ENCODE results near the gene CANT1. TPM values are rescaled to one million over a fixed set of nuclear protein-coding genes. Genes with fewer than 3 reads are reported as not detected.
A peak's percentile ranks its signal among the peaks of the same experiment; 100 is the strongest.

Gene CANT1
- polyA plus RNA-seq, 4 donors, result 16.8 to 90.5 (median 42.3) TPM

GRCh38 chr17:78985395-78985794 is 24.2 kb downstream of the CANT1 start:
- H3K27me3 ChIP-seq (ENCODE audit: control insufficient read depth in 3 of 3, insufficient read depth in 3 of 3, low read length in 3 of 3), result no peaks in the 10 kb centered on the region
- H3K4me1 ChIP-seq (ENCODE audit: control insufficient read depth in 3 of 3, insufficient read depth in 2 of 3, low read depth in 1 of 3, low read length in 2 of 3), result peaks cover 0 to 21% (median under 1%) of the 10 kb centered on the region in 3 donors
- DNase-seq, result no peak
- H3K36me3 ChIP-seq (ENCODE audit: control insufficient read depth in 3 of 3, insufficient read depth in 2 of 3, low read depth in 1 of 3, low read length in 3 of 3), result peaks cover 0 to 7% (median 5%) of the 10 kb centered on the region in 3 donors
- peak overlapping the region in 1 of 3 donors; percentile 54 for H3K27ac ChIP-seq (ENCODE audit: low read depth in 1 of 3, low read length in 2 of 3)
- 88 to 92% (median 89%) methylated on average over 5 of the region's 5 CpGs for WGBS, 3 donors
- no peak overlapping the region for H3K4me3 ChIP-seq (ENCODE audit: low read depth in 1 of 3, low read length in 3 of 3)
- FAIRE-seq, result no peak
- H3K9me3 ChIP-seq (ENCODE audit: control insufficient read depth in 2 of 2, insufficient read depth in 1 of 2, low read depth in 1 of 2, low read length in 1 of 2), result no peaks in the 10 kb centered on the region

- no peaks in the 10 kb centered on the region for H3K27me3 ChIP-seq (ENCODE audit: control insufficient read depth in 3 of 3, insufficient read depth in 3 of 3, low read length in 3 of 3)
- no peaks in the 10 kb centered on the region for H3K9me3 ChIP-seq (ENCODE audit: control insufficient read depth in 2 of 2, insufficient read depth in 1 of 2, low read depth in 1 of 2, low read length in 1 of 2)
- FAIRE-seq (no peak), DNase-seq (no peak)
- 87 to 91% (median 88%) methylated on average over 16 of the region's 16 CpGs for WGBS, 3 donors
- H3K4me1 ChIP-seq (ENCODE audit: control insufficient read depth in 3 of 3, insufficient read depth in 2 of 3, low read depth in 1 of 3, low read length in 2 of 3), result peaks cover 0 to 49% (median 8%) of the 10 kb centered on the region in 3 donors
- H3K36me3 ChIP-seq (ENCODE audit: control insufficient read depth in 3 of 3, insufficient read depth in 2 of 3, low read depth in 1 of 3, low read length in 3 of 3), result peaks cover 0 to 23% (median 0%) of the 10 kb centered on the region in 3 donors
- peak overlapping the region in 2 of 3 donors; percentile 21 to 92 for H3K27ac ChIP-seq (ENCODE audit: low read depth in 1 of 3, low read length in 2 of 3)
- H3K4me3 ChIP-seq (ENCODE audit: low read depth in 1 of 3, low read length in 3 of 3), result no peak overlapping the region
Observed at GRCh38 chr17:78981010-78981888, 28.3 kb downstream of the CANT1 start.

GRCh38 chr17:78980624-78980972 is 29.0 kb downstream of the CANT1 start:
- Histone ChIP-seq H3K27ac (ENCODE audit: low read depth in 1 of 3, low read length in 2 of 3) (peak overlapping the region in 2 of 3 donors; percentile 90 to 92), H3K4me3 (ENCODE audit: low read depth in 1 of 3, low read length in 3 of 3) (no peak overlapping the region), H3K27me3 (ENCODE audit: control insufficient read depth in 3 of 3, insufficient read depth in 3 of 3, low read length in 3 of 3) (no peaks in the 10 kb centered on the region), H3K9me3 (ENCODE audit: control insufficient read depth in 2 of 2, insufficient read depth in 1 of 2, low read depth in 1 of 2, low read length in 1 of 2) (no peaks in the 10 kb centered on the region), H3K4me1 (ENCODE audit: control insufficient read depth in 3 of 3, insufficient read depth in 2 of 3, low read depth in 1 of 3, low read length in 2 of 3) (peaks cover 0 to 51% (median 12%) of the 10 kb centered on the region in 3 donors), H3K36me3 (ENCODE audit: control insufficient read depth in 3 of 3, insufficient read depth in 2 of 3, low read depth in 1 of 3, low read length in 3 of 3) (peaks cover 0 to 29% (median 0%) of the 10 kb centered on the region in 3 donors)
- 66 to 73% (median 69%) methylated on average over 7 to 8 of the region's 8 CpGs for WGBS, 3 donors
- FAIRE-seq (no peak), DNase-seq (peak in 1 of 2 donors; percentile 44)

- DNase-seq (peak; percentile 95 to 97), FAIRE-seq (no peak)
- Histone ChIP-seq H3K27me3 (ENCODE audit: control insufficient read depth in 3 of 3, insufficient read depth in 3 of 3, low read length in 3 of 3) (no peaks in the 10 kb centered on the region), H3K36me3 (ENCODE audit: control insufficient read depth in 3 of 3, insufficient read depth in 2 of 3, low read depth in 1 of 3, low read length in 3 of 3) (peaks cover 0 to 33% (median 0%) of the 10 kb centered on the region in 3 donors), H3K27ac (ENCODE audit: low read depth in 1 of 3, low read length in 2 of 3) (peak within 1 kb of the TSS; percentile 77 to 92 (median 90)), H3K4me1 (ENCODE audit: control insufficient read depth in 3 of 3, insufficient read depth in 2 of 3, low read depth in 1 of 3, low read length in 2 of 3) (peaks cover 0 to 55% (median 12%) of the 10 kb centered on the region in 3 donors), H3K4me3 (ENCODE audit: low read depth in 1 of 3, low read length in 3 of 3) (peak within 1 kb of the TSS; percentile 48 to 51 (median 48)), H3K9me3 (ENCODE audit: control insufficient read depth in 2 of 2, insufficient read depth in 1 of 2, low read depth in 1 of 2, low read length in 1 of 2) (no peaks in the 10 kb centered on the region)
- WGBS, 3 donors, result 22 to 35% (median 32%) methylated on average over 16 of the region's 16 CpGs
Observed at GRCh38 chr17:78979780-78980623, 29.6 kb downstream of the CANT1 start, which contains the start of gene LGALS3BP. LGALS3BP (minus strand) TSS chr17:78979923; CDS start chr17:78977191, 2,732 bp downstream.

GRCh38 chr17:78977997-78978973 is 31.3 kb downstream of the CANT1 start:
- Histone ChIP-seq H3K36me3 (ENCODE audit: control insufficient read depth in 3 of 3, insufficient read depth in 2 of 3, low read depth in 1 of 3, low read length in 3 of 3) (peaks cover 0 to 48% (median 0%) of the 10 kb centered on the region in 3 donors), H3K27me3 (ENCODE audit: control insufficient read depth in 3 of 3, insufficient read depth in 3 of 3, low read length in 3 of 3) (no peaks in the 10 kb centered on the region), H3K4me1 (ENCODE audit: control insufficient read depth in 3 of 3, insufficient read depth in 2 of 3, low read depth in 1 of 3, low read length in 2 of 3) (peaks cover 0 to 57% (median 12%) of the 10 kb centered on the region in 3 donors), H3K9me3 (ENCODE audit: control insufficient read depth in 2 of 2, insufficient read depth in 1 of 2, low read depth in 1 of 2, low read length in 1 of 2) (no peaks in the 10 kb centered on the region), H3K4me3 (ENCODE audit: low read depth in 1 of 3, low read length in 3 of 3) (peak overlapping the region; percentile 17 to 51 (median 48)), H3K27ac (ENCODE audit: low read depth in 1 of 3, low read length in 2 of 3) (peak overlapping the region in 1 of 3 donors; percentile 46)
- WGBS, 3 donors, result 21 to 57% (median 34%) methylated on average over 20 to 21 of the region's 21 CpGs
- FAIRE-seq (no peak), DNase-seq (peak in 1 of 2 donors; percentile 53)

- FAIRE-seq, result no peak
Observed at GRCh38 chr17:78977681-78977943, 32.0 kb downstream of the CANT1 start.

GRCh38 chr17:78976907-78977680 is 32.5 kb downstream of the CANT1 start:
- WGBS, 3 donors, result 48 to 68% (median 58%) methylated on average over 20 of the region's 20 CpGs
- Histone ChIP-seq H3K4me1 (ENCODE audit: control insufficient read depth in 3 of 3, insufficient read depth in 2 of 3, low read depth in 1 of 3, low read length in 2 of 3) (peaks cover 0 to 57% (median 12%) of the 10 kb centered on the region in 3 donors), H3K27me3 (ENCODE audit: control insufficient read depth in 3 of 3, insufficient read depth in 3 of 3, low read length in 3 of 3) (no peaks in the 10 kb centered on the region), H3K36me3 (ENCODE audit: control insufficient read depth in 3 of 3, insufficient read depth in 2 of 3, low read depth in 1 of 3, low read length in 3 of 3) (peaks cover 0 to 60% (median 0%) of the 10 kb centered on the region in 3 donors), H3K27ac (ENCODE audit: low read depth in 1 of 3, low read length in 2 of 3) (peak overlapping the region in 1 of 3 donors; percentile 46), H3K4me3 (ENCODE audit: low read depth in 1 of 3, low read length in 3 of 3) (peak overlapping the region in 1 of 3 donors; percentile 51), H3K9me3 (ENCODE audit: control insufficient read depth in 2 of 2, insufficient read depth in 1 of 2, low read depth in 1 of 2, low read length in 1 of 2) (no peaks in the 10 kb centered on the region)
- DNase-seq (no peak), FAIRE-seq (no peak)

More at GRCh38 chr17:78977681-78977943, 32.0 kb downstream of the CANT1 start:
- 26 to 54% (median 35%) methylated on average over 8 of the region's 8 CpGs for WGBS, 3 donors
- H3K4me3 ChIP-seq (ENCODE audit: low read depth in 1 of 3, low read length in 3 of 3), result peak overlapping the region; percentile 17 to 51 (median 48)
- peaks cover 0 to 55% (median 0%) of the 10 kb centered on the region in 3 donors for H3K36me3 ChIP-seq (ENCODE audit: control insufficient read depth in 3 of 3, insufficient read depth in 2 of 3, low read depth in 1 of 3, low read length in 3 of 3)
- peak overlapping the region in 1 of 3 donors; percentile 46 for H3K27ac ChIP-seq (ENCODE audit: low read depth in 1 of 3, low read length in 2 of 3)
- no peaks in the 10 kb centered on the region for H3K9me3 ChIP-seq (ENCODE audit: control insufficient read depth in 2 of 2, insufficient read depth in 1 of 2, low read depth in 1 of 2, low read length in 1 of 2)
- peaks cover 0 to 57% (median 12%) of the 10 kb centered on the region in 3 donors for H3K4me1 ChIP-seq (ENCODE audit: control insufficient read depth in 3 of 3, insufficient read depth in 2 of 3, low read depth in 1 of 3, low read length in 2 of 3)
- DNase-seq, result no peak
- no peaks in the 10 kb centered on the region for H3K27me3 ChIP-seq (ENCODE audit: control insufficient read depth in 3 of 3, insufficient read depth in 3 of 3, low read length in 3 of 3)
